SK-N-MC (cell line): Measurements from ENCODE around the gene ATP6V0C.

Experiments used
- EZH2 ChIP-seq: fragments of 200-600 bp; sonication (generic); IDR thresholded peaks from one replicate; pipeline ENCODE4 v1.6.1; 2017; ENCODE audit warnings: antibody characterized with exemption
- FOXP2 ChIP-seq: optimal IDR thresholded peaks from 2 replicates; pipeline ENCODE3; 2011; ENCODE audit warnings: mild to moderate bottlenecking, moderate library complexity; ENCODE audit not compliant: insufficient read depth; ENCODE audit errors: extremely low read length, control extremely low read depth
- POLR2AphosphoS5 ChIP-seq: IDR thresholded peaks from 2 replicates; pipeline ENCODE4 v1.6.1; 2012; ENCODE audit warnings: mild to moderate bottlenecking, low read depth, low read length, borderline replicate concordance

DNA sequence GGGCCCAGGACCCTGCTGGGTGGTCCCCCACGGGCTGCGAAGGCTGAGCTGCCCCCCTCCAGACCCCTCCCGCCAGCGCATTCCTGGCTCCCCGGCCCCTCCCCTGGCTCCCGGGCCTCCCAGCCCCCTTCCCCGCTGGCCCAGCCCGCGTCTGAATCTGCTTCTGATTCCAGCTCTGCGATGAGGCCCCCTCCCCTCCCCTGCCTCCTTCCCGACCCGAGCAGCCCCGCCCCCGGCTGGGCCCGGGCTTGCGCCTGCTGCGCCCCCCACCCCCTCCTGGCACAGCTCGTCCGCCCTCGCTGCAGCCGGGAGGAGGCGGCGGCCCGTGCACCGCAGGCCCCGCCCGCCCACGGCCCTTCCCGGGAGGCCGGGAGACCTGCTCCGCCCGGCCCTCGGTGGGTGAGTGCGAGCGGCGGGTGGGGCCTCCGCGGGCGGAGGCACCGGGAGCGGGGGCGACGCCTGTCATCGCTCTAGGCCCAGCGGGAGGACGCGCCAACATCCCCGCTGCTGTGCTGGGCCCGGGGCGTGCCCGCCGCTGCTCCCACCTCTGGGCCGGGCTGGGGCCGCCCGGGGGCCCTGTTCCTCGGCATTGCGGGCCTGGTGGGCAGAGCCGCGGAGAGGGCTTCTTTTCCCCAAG lies 42.6 kb upstream of the ATP6V0C start, which contains the start of gene NTN3:
- TF ChIP-seq POLR2AphosphoS5: 0 out of 2 replicates have a peak, but pooled peaks have one; percentile 4
- no peak for TF ChIP-seq EZH2
- TF ChIP-seq FOXP2: no peak
